GM12864 (cell line): ENCODE data around the gene GABRB2.

Source experiments
- DNase-seq: peaks from one replicate; pipeline ENCODE4 v3.0.0-alpha.2; 2011; ENCODE audit warnings: low read depth
- H3K4me3 ChIP-seq: 2 replicates; pipeline ENCODE4 v1.5.1; 2011; ENCODE audit warnings: mild to moderate bottlenecking, low read depth, low read length, control low read depth
- TF ChIP-seq, protein P1 (sequence below): IDR thresholded peaks from 2 replicates; pipeline ENCODE4 v1.5.1; 2011; ENCODE audit warnings: low read depth, mild to moderate bottlenecking, moderate library complexity, low read length, control low read depth, inconsistent platforms; ENCODE audit errors: missing control alignments

GABRB2 gene

GRCh38 chr5:161278739-161279660 is 267.5 kb downstream of the GABRB2 start:
- no peak overlapping the region for H3K4me3 ChIP-seq
- TF ChIP-seq, protein P1, sequence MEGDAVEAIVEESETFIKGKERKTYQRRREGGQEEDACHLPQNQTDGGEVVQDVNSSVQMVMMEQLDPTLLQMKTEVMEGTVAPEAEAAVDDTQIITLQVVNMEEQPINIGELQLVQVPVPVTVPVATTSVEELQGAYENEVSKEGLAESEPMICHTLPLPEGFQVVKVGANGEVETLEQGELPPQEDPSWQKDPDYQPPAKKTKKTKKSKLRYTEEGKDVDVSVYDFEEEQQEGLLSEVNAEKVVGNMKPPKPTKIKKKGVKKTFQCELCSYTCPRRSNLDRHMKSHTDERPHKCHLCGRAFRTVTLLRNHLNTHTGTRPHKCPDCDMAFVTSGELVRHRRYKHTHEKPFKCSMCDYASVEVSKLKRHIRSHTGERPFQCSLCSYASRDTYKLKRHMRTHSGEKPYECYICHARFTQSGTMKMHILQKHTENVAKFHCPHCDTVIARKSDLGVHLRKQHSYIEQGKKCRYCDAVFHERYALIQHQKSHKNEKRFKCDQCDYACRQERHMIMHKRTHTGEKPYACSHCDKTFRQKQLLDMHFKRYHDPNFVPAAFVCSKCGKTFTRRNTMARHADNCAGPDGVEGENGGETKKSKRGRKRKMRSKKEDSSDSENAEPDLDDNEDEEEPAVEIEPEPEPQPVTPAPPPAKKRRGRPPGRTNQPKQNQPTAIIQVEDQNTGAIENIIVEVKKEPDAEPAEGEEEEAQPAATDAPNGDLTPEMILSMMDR, result no peak
- DNase-seq, result no peak

GRCh38 chr5:161277011-161277410 is 269.5 kb downstream of the GABRB2 start:
- TF ChIP-seq, protein P1, result no peak
- no peak for DNase-seq

GRCh38 chr5:161274951-161275350 is 271.6 kb downstream of the GABRB2 start:
- TF ChIP-seq, protein P1, result no peak
- no peak overlapping the region for H3K4me3 ChIP-seq
- DNase-seq, result no peak

More at GRCh38 chr5:161277011-161277410, 269.5 kb downstream of the GABRB2 start:
- no peak overlapping the region for H3K4me3 ChIP-seq

GRCh38 chr5:161273410-161273809 is 273.1 kb downstream of the GABRB2 start:
- TF ChIP-seq, protein P1, result no peak
- no peak for DNase-seq
- no peak overlapping the region for H3K4me3 ChIP-seq

DNA sequence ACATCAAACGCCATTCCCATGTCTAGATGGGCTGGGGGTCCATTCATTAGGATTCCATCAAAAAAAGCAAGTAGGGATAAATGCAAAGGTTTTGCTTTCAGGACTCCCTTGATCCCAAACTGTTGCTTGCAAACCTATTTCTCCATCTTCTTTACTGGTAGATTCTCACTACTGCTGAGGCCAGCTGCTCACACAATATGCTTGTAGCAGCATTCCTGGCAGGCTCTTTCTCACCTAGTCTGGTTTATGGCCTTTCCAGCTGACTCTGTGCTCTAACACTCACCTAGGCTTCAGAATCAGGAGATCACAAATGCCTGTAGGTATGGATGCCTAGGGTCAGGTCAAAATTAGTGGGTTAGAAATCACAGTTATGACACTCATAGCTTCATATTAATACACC is 274.7 kb downstream of the GABRB2 start:
- DNase-seq, result no peak
- no peak overlapping the region for H3K4me3 ChIP-seq
- TF ChIP-seq, protein P1, result no peak

DNA sequence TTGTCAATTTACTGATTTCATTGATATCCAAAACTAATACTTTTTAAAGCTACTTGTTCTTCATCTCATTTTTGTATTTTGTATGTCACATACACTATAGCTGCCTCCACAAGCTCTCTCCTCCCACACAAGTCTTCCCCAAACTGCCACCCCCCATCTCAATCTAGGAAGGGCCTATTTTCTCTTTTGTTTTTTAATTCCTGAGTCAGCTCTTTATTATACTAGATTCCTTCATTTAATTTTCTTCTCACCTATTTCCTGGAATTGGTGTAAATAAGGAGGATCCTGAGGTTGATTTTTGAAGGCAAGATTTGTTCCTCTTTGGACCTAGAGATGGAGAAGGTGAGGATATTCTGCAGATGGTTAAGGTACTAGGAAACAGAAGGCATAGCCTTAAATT is 277.4 kb downstream of the GABRB2 start:
- TF ChIP-seq, protein P1, result no peak
- DNase-seq, result no peak
- no peak overlapping the region for H3K4me3 ChIP-seq

DNA sequence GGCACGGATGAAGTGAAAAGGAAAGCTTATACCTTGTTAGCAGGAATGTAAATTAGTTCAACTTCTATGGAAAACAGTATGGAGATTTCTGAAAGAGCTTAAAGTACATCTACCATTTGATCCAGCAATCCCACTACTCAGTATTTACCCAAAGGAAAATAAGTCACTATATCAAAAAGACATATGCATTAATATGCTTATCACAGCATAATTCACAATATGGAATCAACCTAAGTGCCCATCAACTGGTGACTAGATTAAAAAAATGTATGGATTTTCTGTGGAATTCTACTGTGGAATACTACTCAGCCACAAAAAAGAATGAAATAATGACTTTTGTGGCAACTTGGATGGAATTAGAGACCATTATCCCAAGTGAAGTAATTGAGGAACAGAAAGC is 279.6 kb downstream of the GABRB2 start:
- TF ChIP-seq, protein P1, result no peak
- no peak for DNase-seq
- H3K4me3 ChIP-seq, result no peak overlapping the region
